ENCODE measurements around the gene C10orf90. TPM values are rescaled to one million over a fixed set of nuclear protein-coding genes. Genes with fewer than 3 reads are reported as not detected.

The C10orf90 gene
- total RNA-seq, 1 experiment from 2014 or later = not detected

GRCh38 chr10:126479280-126479895 is 191.1 kb downstream of the C10orf90 start:
- H4K91ac ChIP-seq (ENCODE audit: insufficient read length, low read depth, low read length) = no peak overlapping the region
- H2AFZ ChIP-seq (ENCODE audit: low read length) = no peak overlapping the region
- H3K56ac ChIP-seq (ENCODE audit: insufficient read length, low read depth, low read length) = no peak overlapping the region
- H3T11ph ChIP-seq (ENCODE audit: low read length) = no peak overlapping the region
- H4K20me1 ChIP-seq (ENCODE audit: control insufficient read depth, insufficient read depth, insufficient read length) = no peaks in the 10 kb centered on the region
- no peak overlapping the region for H3K27ac Mint-ChIP-seq
- H3K18ac ChIP-seq (ENCODE audit: insufficient read length, low read depth, low read length) = no peak overlapping the region
- no peaks in the 10 kb centered on the region; the same call in none of the 2 replicates for H3K27me3 Mint-ChIP-seq (ENCODE audit: low read depth)
- H3K4ac ChIP-seq (ENCODE audit: low read depth, low read length) = no peak overlapping the region
- no peak overlapping the region for H2BK15ac ChIP-seq (ENCODE audit: low read depth, low read length)
- no peak overlapping the region for H3K27ac ChIP-seq (ENCODE audit: insufficient read length, low read depth, low read length)
- H3K14ac ChIP-seq (ENCODE audit: insufficient read depth, low read length) = no peak overlapping the region
- no peaks in the 10 kb centered on the region for H3K4me1 ChIP-seq (ENCODE audit: insufficient read depth, low read length)
- H2BK12ac ChIP-seq (ENCODE audit: insufficient read length, low read depth, low read length) = no peak overlapping the region
- no peak overlapping the region for H3K4me3 Mint-ChIP-seq
- no peak overlapping the region for H4K5ac ChIP-seq (ENCODE audit: insufficient read length, low read depth, low read length)
- TF ChIP-seq, protein P1, sequence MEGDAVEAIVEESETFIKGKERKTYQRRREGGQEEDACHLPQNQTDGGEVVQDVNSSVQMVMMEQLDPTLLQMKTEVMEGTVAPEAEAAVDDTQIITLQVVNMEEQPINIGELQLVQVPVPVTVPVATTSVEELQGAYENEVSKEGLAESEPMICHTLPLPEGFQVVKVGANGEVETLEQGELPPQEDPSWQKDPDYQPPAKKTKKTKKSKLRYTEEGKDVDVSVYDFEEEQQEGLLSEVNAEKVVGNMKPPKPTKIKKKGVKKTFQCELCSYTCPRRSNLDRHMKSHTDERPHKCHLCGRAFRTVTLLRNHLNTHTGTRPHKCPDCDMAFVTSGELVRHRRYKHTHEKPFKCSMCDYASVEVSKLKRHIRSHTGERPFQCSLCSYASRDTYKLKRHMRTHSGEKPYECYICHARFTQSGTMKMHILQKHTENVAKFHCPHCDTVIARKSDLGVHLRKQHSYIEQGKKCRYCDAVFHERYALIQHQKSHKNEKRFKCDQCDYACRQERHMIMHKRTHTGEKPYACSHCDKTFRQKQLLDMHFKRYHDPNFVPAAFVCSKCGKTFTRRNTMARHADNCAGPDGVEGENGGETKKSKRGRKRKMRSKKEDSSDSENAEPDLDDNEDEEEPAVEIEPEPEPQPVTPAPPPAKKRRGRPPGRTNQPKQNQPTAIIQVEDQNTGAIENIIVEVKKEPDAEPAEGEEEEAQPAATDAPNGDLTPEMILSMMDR (conservative IDR thresholded peaks at IDR 0.05) = no peak
- DNase-seq = no peak
- no peak overlapping the region for H2AK5ac ChIP-seq (ENCODE audit: insufficient read length, low read length)
- H2BK20ac ChIP-seq (ENCODE audit: low read depth, low read length, poor library complexity, severe bottlenecking) = no peak overlapping the region
- H3K23me2 ChIP-seq (ENCODE audit: insufficient read length, low read depth, low read length, poor library complexity, severe bottlenecking) = no peaks in the 10 kb centered on the region
- H3K4me1 Mint-ChIP-seq = peaks cover 0 to 10% of the 10 kb centered on the region in 2 experiments; a peak in 3 of 4 replicates
- no peak overlapping the region for H3K23ac ChIP-seq (ENCODE audit: insufficient read length, low read depth, low read length)
- H3K9me3 Mint-ChIP-seq = no peaks in the 10 kb centered on the region; a peak in 1 of 5 replicates
- no peak overlapping the region for H4K8ac ChIP-seq (replicated peaks; ENCODE audit: insufficient read length, low read depth, low read length)
- no CpG with 5 or more reads among the region's 7 CpGs for WGBS (ENCODE audit: extremely low coverage, insufficient read length, low lambda C conversion rate)
- H3K9ac ChIP-seq (ENCODE audit: extremely low read depth, insufficient read length, low read length) = no peak overlapping the region
- no peak overlapping the region for H2BK5ac ChIP-seq (ENCODE audit: insufficient read length, low read length)
- no peak overlapping the region for H2BK120ac ChIP-seq (ENCODE audit: low read depth, low read length, poor library complexity, severe bottlenecking)
- H3K4me2 ChIP-seq (ENCODE audit: insufficient read depth, insufficient read length, low read length) = no peak overlapping the region
- no peaks in the 10 kb centered on the region for H3K79me2 ChIP-seq (ENCODE audit: insufficient read depth, low read length)
- no peaks in the 10 kb centered on the region for H3K27me3 ChIP-seq (ENCODE audit: insufficient read depth, low read length)
- no peaks in the 10 kb centered on the region for H3K9me3 ChIP-seq (ENCODE audit: control insufficient read depth, low read depth, low read length)
- H3K79me1 ChIP-seq (ENCODE audit: insufficient read depth, low read depth, low read length, poor library complexity, severe bottlenecking) = no peaks in the 10 kb centered on the region
- H3K36me3 Mint-ChIP-seq (ENCODE audit: insufficient read depth in 1 of 3, low read depth in 3 of 3) = no peaks in the 10 kb centered on the region

Measured in H9 (cell line).